Stimulated activated CD4-positive, alpha-beta T cell treated with anti-CD3 and anti-CD28 coated beads, Interleukin-12 subunit alpha, Interleukin-12 subunit beta, amount 100 ng/mL, for 48 hours (primary cell): Measurements from ENCODE around the gene CX3CL1.

ENCODE experiments used
- DNase-seq, 3 donors: peaks; one replicate each; pipeline ENCODE4 v3.0.0-alpha.2; 2020; ENCODE audit warnings: low read depth in 2 of 3, low spot score in 1 of 3

The CX3CL1 gene

DNA sequence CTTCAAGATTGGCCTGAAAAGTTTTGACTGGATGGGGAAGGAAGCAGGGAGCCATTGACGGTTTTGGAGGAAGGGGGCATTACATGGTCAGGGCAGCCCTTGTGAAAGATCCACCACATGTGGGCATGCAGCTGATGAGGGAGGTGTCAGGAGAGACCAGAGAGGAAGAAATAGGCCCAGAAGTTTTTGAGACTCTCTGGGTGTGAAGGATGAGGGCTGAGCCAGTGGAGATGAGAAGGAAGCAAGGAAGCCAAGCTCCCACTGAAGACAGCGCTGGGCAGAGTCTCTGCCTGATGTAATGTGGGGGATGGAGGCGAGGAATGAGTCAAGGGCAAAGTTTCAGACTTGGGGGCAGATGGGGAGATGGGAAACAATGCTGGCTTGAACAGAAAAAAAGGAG lies 32.8 kb downstream of the CX3CL1 start:
- DNase-seq, result no peak

DNA sequence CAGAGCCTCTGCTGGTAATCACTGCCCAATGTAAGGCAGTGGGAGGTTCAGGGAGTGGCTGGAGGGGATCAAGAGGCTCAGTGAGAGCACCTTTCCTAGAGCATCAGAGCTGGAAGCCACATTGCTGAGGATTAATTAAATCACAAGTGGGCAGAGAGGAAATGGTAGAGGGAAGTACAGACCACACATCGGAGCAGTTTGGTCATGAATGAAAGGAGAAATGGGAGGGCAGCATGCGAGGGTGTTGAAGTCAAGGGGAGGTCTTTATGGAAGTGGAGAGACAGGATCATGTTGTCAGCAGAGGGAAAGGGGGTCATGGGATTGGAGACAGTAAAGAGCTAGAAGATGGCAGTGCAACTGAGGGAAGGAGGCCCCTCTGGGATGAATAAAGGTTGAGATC lies 34.6 kb downstream of the CX3CL1 start:
- no peak for DNase-seq

DNA sequence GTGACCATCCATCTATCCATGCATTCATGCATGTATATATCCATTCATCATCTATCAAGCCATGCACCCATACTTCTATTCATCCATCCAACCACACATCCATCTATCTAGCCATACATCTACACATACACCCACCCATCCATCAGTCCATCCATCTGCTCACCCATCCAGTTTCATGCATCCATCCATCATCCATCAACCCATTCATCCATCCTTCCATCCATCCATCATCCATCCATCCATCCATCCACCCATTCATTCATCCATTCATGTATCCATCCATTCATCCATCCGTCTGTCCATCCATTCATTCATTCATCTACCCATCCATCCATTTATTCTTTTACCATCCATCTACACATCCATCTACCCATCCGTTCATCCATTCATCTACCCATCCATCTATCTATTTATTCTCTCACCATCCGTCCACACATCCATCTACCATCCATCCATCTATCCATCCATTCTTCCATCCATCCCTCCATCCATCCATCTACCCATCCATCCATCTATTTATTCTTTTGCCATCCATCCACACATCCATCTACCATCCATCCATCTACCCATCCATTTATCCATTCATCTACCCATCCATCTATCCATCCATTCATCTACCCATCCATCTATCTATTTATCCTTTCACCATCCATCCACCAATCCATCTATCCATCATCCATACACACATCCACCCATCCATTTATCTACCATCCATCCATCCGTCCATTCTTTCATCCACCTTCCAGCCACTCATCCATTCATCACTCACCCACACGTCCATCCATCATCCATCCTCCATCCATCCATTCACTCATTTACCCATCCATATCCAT lies 35.4 kb downstream of the CX3CL1 start:
- DNase-seq, result no peak

DNA sequence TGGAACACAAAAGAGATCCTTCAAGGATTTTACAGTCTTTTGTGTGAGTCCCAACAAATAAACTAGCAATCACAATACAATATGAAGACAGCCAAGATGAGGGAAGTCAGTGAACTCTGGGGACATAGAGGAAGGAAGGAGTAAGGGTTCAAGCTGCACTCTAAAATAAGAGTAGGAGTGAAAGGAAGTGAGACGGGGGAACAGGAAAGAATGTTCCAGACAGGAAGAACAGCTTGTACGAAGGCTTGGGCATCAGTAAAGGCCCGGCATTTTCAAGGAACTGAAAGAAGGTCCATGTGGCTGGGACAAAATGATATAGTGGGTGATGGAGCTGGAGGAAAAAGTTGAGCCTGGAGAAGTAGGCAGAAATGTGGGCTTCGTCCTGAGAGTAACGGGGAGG lies 36.8 kb downstream of the CX3CL1 start:
- no peak for DNase-seq

DNA sequence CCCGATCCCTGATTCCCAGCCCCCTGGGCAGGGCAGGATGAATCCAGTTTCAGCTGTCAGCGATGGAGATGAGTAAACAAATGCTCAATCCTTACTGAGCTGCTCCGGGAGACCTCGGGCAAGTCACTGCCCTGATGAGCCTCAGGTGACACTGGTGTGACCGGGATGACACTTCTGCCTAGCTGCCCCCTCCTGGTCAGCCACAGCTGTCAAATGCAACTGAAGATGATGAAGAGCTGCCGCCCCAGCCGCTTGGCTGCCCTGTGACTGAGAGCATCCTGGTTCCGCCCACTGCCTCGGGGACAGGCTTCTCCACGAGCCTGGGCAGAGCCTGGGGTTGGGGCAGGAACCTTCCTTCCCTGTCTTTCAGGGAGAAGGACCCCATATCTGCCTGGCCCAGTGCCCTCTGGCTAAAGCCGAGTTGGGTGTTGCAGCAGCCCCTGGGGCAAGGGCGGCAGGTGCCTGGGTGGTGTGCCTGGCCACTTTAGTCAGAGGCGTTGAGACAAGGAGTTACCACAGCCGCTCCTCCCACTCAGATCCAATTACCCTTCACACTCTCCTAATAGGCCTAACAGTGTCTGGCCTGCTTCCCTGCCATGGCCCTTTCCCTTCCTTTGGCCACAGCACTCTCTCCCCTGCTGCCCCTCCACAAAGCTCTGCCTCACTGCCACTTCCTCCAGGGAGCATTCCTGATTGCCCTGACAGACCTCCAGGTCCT lies 37.7 kb downstream of the CX3CL1 start:
- DNase-seq, result no peak

DNA sequence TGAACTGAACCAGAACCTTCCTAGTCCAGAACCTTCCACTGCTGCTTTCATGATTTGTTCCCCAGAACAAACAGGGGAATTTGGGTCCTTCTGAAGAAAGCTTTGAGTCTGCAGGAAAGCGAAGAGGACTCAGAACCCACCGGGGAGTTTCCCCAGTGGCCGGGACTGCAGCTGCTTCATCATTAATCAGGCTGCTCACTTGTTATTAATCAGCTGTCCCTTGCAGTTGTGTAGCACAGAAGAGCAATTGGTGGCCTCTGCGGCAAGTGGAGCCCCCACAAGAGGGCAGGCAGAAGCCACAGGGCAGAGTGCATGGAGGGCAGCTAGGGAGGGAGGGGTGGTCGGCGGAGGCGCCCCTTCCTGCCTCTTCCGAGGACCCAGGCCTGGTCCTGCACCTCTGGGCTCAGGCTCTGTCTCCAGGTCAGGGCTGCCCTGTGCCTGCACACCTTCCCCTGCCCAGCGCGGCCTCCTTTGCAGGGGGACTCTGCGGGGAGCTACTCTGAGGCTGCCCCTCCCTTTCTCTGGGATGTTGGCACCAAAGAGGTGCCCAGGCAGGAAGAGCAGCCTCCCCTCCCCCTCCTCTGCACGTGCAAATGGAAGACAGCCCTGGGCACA lies 39.2 kb downstream of the CX3CL1 start:
- no peak for DNase-seq

DNA sequence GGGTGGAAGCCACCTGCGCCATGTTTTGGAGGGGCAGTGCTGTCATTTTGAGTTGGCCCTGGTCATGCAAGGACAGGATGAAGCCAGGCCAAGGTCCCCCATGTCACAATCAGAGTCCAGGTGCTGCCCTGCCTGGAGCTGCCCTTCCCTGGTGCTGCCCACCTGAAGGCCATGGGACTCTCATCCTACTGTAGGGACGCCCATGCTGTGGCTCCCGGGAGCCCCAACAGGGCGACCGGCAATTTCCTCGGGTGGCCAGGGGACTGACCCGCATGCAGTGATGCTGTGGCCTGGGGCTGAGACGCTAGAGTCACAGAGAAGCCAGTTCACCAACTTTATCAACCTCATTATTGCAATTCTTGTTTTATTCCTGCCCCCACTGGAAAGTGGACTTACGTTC lies 40.3 kb downstream of the CX3CL1 start:
- no peak for DNase-seq

DNA sequence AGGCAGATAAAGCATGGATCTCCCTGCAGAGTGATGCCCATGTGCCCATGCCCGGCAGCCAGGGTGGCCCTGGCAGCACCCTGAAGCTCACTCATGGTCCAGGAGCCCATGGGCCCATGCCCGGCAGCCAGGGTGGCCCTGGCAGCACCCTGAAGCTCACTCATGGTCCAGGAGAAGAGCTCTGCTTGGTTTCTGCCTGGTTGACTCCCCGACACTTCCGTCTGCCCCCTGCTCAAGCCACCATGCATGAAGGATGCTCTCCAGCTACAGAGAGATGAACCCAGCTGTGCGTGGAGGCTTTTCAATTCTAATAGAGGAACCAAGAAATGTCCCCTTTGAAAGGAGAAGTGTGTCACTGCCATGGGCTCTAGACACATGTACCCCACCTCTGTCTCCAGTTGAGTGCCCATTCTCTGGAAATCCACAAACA lies 41.0 kb downstream of the CX3CL1 start:
- DNase-seq, result no peak

DNA sequence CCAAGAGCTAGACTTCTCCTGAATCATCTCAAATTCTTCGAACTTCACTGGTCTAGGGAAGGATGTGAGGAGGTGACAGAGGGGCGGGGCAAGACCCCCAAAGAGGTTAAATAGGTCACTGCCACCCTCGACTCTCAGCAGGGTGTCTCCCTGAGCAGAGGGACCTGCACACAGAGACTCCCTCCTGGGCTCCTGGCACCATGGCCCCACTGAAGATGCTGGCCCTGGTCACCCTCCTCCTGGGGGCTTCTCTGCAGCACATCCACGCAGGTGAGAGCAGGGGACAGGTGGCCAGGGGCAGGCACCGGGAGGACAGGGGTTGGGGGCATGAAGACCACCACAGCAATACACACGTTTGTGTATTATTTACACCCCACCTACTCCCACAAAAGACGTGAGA lies 41.4 kb downstream of the CX3CL1 start:
- no peak for DNase-seq

DNA sequence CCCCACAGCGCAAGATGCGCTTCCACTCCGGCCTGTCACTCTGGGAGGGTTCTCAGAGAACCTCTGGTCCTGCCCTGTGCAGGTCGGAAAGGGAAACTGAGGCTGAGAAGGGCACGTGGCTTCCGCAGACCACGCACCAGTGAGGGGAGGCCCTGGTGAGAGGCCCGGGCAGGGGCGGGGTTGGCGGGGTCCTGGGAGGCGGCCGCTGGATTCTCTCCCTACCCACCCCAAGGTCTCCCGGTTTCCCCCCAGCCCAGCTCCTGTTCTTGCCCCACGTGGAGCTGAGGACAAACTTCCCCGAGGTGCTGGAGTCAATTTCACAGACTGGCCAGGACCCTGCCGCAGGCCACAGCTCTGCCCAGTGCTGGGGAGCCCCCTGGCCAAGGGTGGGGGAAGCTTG lies 43.8 kb downstream of the CX3CL1 start:
- no peak for DNase-seq

DNA sequence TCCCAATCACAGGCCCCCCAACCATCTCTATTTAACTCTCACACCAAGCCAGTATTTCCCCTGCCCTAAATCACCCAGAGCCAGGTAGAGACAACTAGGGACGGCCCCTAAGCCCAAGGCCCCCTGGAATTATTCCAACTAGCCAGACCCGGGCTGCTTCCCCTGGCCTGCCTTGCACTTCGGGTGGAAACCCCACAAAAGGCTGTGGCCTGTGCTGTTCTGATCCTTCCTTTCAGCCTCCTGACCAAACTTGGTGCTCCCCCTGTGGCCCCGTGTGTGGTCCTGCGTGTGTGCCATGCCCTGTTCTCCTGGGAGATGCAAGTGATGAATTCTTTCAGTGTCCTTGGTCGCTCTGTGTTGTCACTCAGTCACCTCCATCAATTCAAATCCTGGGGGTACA lies 47.2 kb downstream of the CX3CL1 start:
- DNase-seq, result no peak

DNA sequence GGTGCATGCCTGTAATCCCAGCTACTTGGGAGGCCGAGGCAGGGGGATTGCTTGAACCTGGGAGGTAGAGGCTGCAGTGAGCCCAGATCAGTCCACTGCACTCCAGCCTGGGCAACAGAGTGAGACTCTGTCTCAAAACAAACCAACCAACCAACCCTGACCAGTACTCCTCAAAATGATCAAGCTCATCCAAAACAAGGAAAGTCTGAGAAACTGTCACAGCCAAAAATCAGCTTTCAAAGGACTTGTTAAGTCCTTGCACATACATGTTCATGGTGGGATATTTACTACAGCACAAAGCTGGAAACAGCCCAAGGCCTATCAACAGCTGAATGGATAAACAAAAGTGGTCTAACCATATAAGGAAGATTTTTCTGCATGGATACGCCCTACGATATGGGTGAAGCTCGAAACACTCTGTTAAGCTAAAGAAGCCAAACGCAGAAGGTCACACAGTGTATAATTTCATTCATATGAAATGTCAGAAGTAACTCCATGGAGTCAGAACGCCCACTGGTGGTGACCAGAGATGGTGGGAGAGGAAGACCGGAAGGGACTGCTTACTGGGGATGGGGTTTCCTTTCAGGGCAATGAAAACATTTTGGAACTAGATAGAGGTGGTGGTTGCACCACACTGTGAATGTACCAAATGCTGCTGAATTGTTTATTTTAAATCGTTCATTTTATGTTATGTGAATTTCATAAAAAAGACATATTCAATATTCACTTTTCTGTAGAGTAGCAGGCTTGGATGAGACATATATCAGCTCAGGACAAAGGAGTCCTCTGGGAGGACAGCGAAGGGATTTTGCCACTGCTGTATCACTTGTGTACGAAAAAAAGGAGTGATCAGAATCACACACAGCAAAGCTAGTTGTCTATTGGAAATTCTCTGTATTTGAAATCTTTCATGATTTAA lies 50.0 kb downstream of the CX3CL1 start:
- no peak for DNase-seq

DNA sequence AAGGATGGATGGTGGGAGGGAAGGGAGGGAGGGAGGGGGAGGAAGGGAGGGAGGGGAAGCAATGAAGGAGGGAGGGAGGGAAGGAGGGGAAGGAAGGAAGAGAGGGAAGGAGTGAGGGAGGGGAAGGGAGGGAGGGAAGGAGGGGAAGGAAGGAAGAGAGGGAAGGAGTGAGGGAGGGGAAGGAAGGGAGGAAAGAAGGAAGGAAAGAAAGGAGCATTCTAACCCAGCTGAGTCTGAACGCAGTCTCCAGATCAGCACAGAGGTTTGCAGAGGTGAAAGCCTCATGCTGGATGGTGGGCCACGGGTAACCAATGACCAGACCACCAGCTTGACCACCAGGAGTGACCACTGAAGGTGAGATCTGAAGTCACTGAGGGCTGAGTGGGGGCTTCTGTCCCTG lies 50.9 kb downstream of the CX3CL1 start:
- DNase-seq, result no peak

DNA sequence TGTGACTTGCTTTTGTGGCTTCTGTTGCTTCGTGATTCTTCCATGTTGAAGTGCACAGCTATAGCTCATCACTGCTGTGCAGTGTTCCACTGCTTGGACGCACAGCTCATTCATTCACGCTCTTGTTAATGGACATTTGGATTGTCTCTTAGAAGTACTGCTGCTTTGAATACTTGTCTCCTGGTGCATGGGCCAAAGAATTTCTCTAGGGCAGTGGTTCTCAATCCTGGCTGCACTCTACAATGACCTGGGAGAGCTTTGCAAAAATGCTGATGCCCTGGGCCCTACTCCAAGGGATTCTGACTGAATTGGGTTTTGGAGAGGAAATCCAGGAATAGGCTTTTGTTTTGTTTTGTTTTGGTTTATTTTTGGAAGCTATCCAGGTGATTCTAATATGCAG lies 52.3 kb downstream of the CX3CL1 start:
- no peak for DNase-seq

DNA sequence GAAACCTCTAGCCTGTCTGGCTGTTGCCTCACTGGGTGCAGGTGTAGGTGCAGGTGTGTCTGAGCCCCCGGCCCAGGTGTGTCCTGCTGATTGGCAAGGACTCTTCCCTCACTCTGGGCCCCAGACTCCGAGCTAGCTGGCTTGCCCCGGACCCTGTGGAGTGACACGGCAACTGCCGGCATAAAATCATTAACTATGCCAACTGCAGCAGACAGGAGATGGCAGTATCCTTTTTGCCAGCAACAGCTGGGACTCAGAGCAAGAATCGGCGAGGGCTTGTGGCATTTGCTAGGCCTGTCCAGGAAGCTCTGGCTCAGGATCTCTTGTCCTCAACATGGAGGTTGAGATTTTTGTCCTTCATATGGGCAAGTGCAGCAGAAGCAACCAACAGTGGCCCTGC lies 54.1 kb downstream of the CX3CL1 start:
- no peak for DNase-seq

DNA sequence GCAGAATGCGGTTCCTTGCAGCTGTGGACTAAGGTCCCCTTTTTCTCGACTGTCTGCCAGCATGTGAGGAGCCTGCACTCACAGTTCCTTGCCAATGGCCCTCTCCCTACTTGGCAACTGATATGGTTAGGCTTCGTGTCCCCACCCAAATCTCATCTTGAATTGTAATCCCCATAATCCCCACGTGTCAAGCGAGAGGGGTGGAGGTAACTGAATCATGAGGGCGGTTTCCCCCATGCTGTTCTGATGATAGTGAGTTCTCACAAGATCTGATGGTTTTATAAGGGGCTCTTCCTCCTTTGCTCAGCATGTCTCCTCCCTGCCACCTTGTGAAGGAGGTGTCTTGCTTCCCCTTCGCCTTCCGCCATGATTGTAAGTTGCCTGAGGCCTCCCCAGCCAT lies 55.0 kb downstream of the CX3CL1 start:
- DNase-seq, result no peak

DNA sequence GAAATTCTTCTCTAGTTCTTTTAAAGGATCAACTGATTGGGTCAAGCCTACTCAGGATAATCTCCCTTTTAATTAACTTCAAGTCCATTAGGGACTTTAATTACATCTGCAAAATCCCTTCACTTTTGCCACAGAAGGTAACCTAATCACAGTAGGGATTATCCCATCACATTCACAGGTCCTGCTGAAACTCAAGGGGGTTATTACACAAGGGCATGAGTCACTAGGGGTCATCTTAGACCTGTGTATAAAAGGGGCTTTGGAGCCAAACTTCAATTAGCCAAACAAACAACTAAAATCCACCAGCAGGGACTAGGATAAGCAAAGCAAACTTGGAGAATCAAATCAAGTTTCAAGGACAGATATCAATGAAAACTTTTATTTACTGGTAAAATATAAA lies 55.5 kb downstream of the CX3CL1 start:
- no peak for DNase-seq

DNA sequence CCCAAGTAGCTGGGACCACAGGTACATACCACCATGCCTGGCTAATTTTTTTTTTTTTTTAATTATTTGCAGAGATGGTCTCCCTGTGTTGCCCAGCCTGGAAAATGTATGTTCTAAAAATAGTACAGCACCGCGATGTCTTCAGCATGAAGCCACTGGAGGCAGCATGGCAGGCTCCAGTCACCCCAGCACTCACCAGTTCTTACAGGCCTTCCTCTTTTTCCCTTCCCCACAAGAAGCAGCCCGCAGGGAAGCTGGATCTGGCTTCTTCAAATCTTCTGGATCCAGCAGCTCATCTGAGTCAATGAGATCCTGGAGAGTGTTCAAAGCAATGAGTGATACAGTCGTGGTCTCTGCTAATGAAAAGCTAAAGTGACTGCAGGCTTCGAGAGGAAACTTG lies 58.7 kb downstream of the CX3CL1 start:
- no peak for DNase-seq

DNA sequence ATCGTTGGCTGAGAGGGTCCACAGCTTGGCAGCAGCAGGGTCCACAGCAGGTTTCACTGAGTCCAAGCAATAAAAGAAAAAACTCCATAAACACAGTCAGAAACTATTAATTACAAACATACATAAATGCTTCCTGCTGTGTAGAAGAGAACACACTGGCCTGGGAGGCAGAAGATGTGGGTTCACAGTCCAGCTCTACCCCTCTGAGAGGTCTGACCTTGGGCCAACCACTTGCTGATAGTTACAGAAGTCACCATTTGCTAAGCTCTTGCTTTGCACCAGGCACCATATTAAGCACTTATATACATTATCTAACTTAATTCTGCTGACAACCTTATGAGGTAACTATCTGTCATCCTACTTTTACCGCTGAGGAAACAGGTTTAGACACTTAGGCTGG lies 60.2 kb downstream of the CX3CL1 start:
- DNase-seq, result no peak

DNA sequence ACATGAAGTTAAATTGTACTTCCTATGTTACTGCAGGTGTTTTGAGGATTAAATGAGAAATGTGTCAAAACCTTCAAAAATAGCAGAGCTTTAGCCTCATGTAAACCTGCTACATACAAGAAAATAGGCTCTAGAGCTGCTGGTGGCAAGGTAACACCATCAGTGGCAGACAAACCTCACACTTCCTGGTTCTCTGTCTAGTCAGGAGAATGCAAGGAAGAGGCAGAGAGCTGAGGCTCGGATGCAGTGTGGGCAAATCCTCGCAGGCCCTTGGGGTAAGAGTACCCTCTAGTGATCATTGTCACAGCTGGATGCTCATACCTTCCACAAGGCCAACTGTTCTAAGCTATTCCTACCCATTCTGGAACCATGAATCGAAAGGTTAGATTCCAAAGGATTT lies 60.7 kb downstream of the CX3CL1 start:
- no peak for DNase-seq

DNA sequence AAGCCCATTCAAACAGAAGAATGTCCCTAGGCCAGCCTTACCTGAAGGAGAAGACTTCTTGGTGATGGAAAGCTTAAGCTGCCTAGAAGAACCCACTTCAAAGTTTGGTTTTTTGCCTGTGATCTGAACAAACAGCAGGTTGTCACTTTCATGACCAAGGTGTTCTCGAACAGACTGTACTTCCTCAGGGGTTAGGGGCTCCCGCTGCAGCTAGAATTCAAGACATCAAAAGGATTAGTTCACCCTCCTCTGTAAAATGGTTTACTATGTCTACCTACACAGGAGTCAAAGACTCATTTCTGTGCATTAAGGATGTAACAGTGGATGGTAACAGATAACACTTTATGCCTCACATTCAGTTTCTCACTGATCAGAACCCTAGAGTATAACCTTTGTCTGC lies 61.7 kb downstream of the CX3CL1 start:
- no peak for DNase-seq
